ENCODE results near the gene IFRD1.

IFRD1 gene

GRCh38 chr7:112449902-112450806 is at the start of gene IFRD1:
IFRD1 (plus strand) TSS chr7:112450460; CDS start chr7:112450689, 229 bp downstream.
- peak; percentile 93 for DNase-seq (ENCODE audit: low spot score)

GRCh38 chr7:112404321-112404720 is 45.9 kb upstream of the IFRD1 start:
- no peak for DNase-seq (ENCODE audit: low spot score)

GRCh38 chr7:112405286-112405685 is 45.0 kb upstream of the IFRD1 start:
- no peak for DNase-seq (ENCODE audit: low spot score)

GRCh38 chr7:112407261-112407660 is 43.0 kb upstream of the IFRD1 start:
- DNase-seq (ENCODE audit: low spot score): no peak

- no peak for DNase-seq (ENCODE audit: low spot score)
Observed at GRCh38 chr7:112410092-112410491, 40.2 kb upstream of the IFRD1 start.

- peak; percentile 19 for DNase-seq (ENCODE audit: low spot score)
Observed at GRCh38 chr7:112411186-112411795, 39.0 kb upstream of the IFRD1 start.

- DNase-seq (ENCODE audit: low spot score): peak; percentile 22
Observed at GRCh38 chr7:112414855-112415490, 35.3 kb upstream of the IFRD1 start.

- no peak for DNase-seq (ENCODE audit: low spot score)
Observed at GRCh38 chr7:112416127-112416526, 34.1 kb upstream of the IFRD1 start.

GRCh38 chr7:112419543-112420130 is 30.6 kb upstream of the IFRD1 start:
- DNase-seq (ENCODE audit: low spot score): no peak

- no peak for DNase-seq (ENCODE audit: low spot score)
Observed at GRCh38 chr7:112420236-112420861, 29.9 kb upstream of the IFRD1 start.

GRCh38 chr7:112421666-112422486 is 28.4 kb upstream of the IFRD1 start:
- no peak for DNase-seq (ENCODE audit: low spot score)

- peak; percentile 27 for DNase-seq (ENCODE audit: low spot score)
Observed at GRCh38 chr7:112422842-112423496, 27.3 kb upstream of the IFRD1 start.

GRCh38 chr7:112423987-112424386 is 26.3 kb upstream of the IFRD1 start:
- DNase-seq (ENCODE audit: low spot score): no peak

- no peak for DNase-seq (ENCODE audit: low spot score)
Observed at GRCh38 chr7:112427984-112428383, 22.3 kb upstream of the IFRD1 start.

GRCh38 chr7:112428715-112429114 is 21.5 kb upstream of the IFRD1 start:
- DNase-seq (ENCODE audit: low spot score): no peak

GRCh38 chr7:112430649-112431048 is 19.6 kb upstream of the IFRD1 start:
- DNase-seq (ENCODE audit: low spot score): no peak

GRCh38 chr7:112431803-112432202 is 18.5 kb upstream of the IFRD1 start:
- DNase-seq (ENCODE audit: low spot score): no peak

- DNase-seq (ENCODE audit: low spot score): no peak
Observed at GRCh38 chr7:112433289-112433688, 17.0 kb upstream of the IFRD1 start.

GRCh38 chr7:112437072-112437471 is 13.2 kb upstream of the IFRD1 start:
- no peak for DNase-seq (ENCODE audit: low spot score)

GRCh38 chr7:112439476-112439875 is 10.8 kb upstream of the IFRD1 start:
- DNase-seq (ENCODE audit: low spot score): no peak

- no peak for DNase-seq (ENCODE audit: low spot score)
Observed at GRCh38 chr7:112442210-112442609, 8.1 kb upstream of the IFRD1 start.
